A673 (cell line): ENCODE results near the gene PARP12. TPM values are rescaled to one million over a fixed set of nuclear protein-coding genes. Genes with fewer than 3 reads are reported as not detected.

Experiments
- BruUV-seq: library from RNA; stranded (reverse); fragments of 400-500 nt; replicated peaks from 2 replicates; lab custom pipeline; 2021; lab: Mats Ljungman, UMichigan
- CTCF ChIA-PET: fragments of 300-600 bp; sonication (Branson Sonifier 250); formaldehyde crosslinking; loops from one replicate; lab custom pipeline; 2022; ENCODE audit warnings: antibody characterized with exemption; lab: Charles Lee
- POLR2A ChIA-PET: fragments of 300-600 bp; sonication (Branson Sonifier 250); formaldehyde crosslinking; loops from one replicate; lab custom pipeline; 2022; ENCODE audit warnings: antibody characterized with exemption; ENCODE audit not compliant: low non-redundant PET; lab: Charles Lee
- DNase-seq: peaks from one replicate; pipeline ENCODE4 v3.0.0-alpha.2; 2015; ENCODE audit warnings: low spot score
- H3K27ac ChIP-seq: fragments of 200-600 bp; sonication (generic); 2 replicates; pipeline ENCODE4 v1.5.1; 2016; ENCODE audit warnings: mixed run types, low read depth, mild to moderate bottlenecking, mixed read lengths, antibody characterized with exemption, low read length; ENCODE audit not compliant: poor library complexity, severe bottlenecking
- H3K27me3 ChIP-seq: fragments of 200-600 bp; sonication (generic); replicated peaks from 2 replicates; pipeline ENCODE4 v1.6.1; 2017; ENCODE audit warnings: mixed run types, low read depth, mild to moderate bottlenecking, mixed read lengths, antibody characterized with exemption, low read length; ENCODE audit not compliant: insufficient read depth, poor library complexity
- H3K36me3 ChIP-seq: fragments of 200-600 bp; sonication (generic); 2 replicates; pipeline ENCODE4 v1.6.1; 2016; ENCODE audit warnings: mixed run types, mild to moderate bottlenecking, mixed read lengths, antibody characterized with exemption, low read length; ENCODE audit not compliant: insufficient read depth, poor library complexity, severe bottlenecking
- H3K4me1 ChIP-seq: fragments of 200-600 bp; sonication (generic); 2 replicates; pipeline ENCODE4 v1.6.1; 2017; ENCODE audit warnings: mixed run types, mild to moderate bottlenecking, mixed read lengths, antibody characterized with exemption, low read length; ENCODE audit not compliant: insufficient read depth, poor library complexity, severe bottlenecking
- H3K4me3 ChIP-seq: fragments of 200-600 bp; sonication (generic); 2 replicates; pipeline ENCODE4 v1.5.1; 2016; ENCODE audit warnings: low read depth, mixed run types, mild to moderate bottlenecking, mixed read lengths, low read length; ENCODE audit not compliant: poor library complexity, severe bottlenecking
- H3K9me3 ChIP-seq: fragments of 200-600 bp; sonication (generic); 2 replicates; pipeline ENCODE4 v1.6.1; 2016; ENCODE audit warnings: mixed run types, low read depth, mild to moderate bottlenecking, mixed read lengths, antibody characterized with exemption, low read length; ENCODE audit not compliant: poor library complexity, severe bottlenecking
- EZH2 ChIP-seq: fragments of 200-600 bp; sonication (generic); IDR thresholded peaks from 2 replicates; pipeline ENCODE4 v1.6.1; 2017; ENCODE audit warnings: borderline replicate concordance, low read depth, mild to moderate bottlenecking, mixed read lengths, antibody characterized with exemption, low read length; ENCODE audit not compliant: poor library complexity, severe bottlenecking
- intact Hi-C: fragments of 100-400 bp; cut with micrococcal nuclease; formaldehyde crosslinking; loops from one replicate; pipeline ENCODE4 v1.10.0; 2022; ENCODE audit not compliant: unreplicated experiment
- total RNA-seq: library from RNA; stranded (reverse); gene quantifications from 2 replicates; pipeline ENCODE4 v1.2.3, GENCODE V29; 2021
- TF ChIP-seq, protein P1 (sequence below): fragments of 300-800, 200-600 bp; sonication (generic); conservative IDR thresholded peaks from 2 replicates; pipeline ENCODE4 v1.5.1; 2017; ENCODE audit warnings: low read depth, mild to moderate bottlenecking, antibody characterized with exemption, low read length, moderate library complexity, mixed read lengths

Gene PARP12
- total RNA-seq, 1 experiment from 2014 or later: 17.8 TPM

DNA sequence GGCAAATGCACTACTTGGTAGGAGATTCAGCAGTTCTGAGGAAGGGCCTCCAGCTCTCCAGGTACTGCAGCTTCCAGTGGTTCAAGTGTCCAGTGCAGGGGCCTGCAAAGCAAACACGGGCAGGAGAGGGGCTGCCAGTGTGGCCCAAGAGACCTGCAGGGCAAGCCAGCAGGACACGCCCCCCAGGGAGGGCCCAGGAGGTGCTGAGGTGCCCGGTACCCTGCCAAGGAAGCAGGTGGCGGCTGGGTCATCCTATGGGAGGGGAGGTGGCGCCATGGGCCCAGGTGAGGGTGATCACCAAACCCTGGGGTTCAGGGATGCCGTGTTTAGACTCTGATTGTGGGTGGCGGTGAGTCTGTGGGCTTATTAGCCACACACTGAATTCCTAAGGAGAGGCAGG is 45.7 kb downstream of the PARP12 start:
- H3K27ac ChIP-seq: no peak overlapping the region
- H3K4me1 ChIP-seq: no peaks in the 10 kb centered on the region
- no peaks in the 10 kb centered on the region for H3K36me3 ChIP-seq
- ChIA-PET CTCF (no interaction called here), POLR2A (no interaction called here)
- H3K4me3 ChIP-seq: no peak overlapping the region
- intact Hi-C loops: no loop called here
- no TSS peak for BruUV-seq
- TF ChIP-seq, protein P1, sequence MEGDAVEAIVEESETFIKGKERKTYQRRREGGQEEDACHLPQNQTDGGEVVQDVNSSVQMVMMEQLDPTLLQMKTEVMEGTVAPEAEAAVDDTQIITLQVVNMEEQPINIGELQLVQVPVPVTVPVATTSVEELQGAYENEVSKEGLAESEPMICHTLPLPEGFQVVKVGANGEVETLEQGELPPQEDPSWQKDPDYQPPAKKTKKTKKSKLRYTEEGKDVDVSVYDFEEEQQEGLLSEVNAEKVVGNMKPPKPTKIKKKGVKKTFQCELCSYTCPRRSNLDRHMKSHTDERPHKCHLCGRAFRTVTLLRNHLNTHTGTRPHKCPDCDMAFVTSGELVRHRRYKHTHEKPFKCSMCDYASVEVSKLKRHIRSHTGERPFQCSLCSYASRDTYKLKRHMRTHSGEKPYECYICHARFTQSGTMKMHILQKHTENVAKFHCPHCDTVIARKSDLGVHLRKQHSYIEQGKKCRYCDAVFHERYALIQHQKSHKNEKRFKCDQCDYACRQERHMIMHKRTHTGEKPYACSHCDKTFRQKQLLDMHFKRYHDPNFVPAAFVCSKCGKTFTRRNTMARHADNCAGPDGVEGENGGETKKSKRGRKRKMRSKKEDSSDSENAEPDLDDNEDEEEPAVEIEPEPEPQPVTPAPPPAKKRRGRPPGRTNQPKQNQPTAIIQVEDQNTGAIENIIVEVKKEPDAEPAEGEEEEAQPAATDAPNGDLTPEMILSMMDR: no peak
- no peak for TF ChIP-seq EZH2
- H3K9me3 ChIP-seq: no peaks in the 10 kb centered on the region
- DNase-seq: no peak
- no peaks in the 10 kb centered on the region for H3K27me3 ChIP-seq

GRCh38 chr7:140016540-140016939 is 46.2 kb downstream of the PARP12 start:
- Histone ChIP-seq H3K9me3 (no peaks in the 10 kb centered on the region), H3K27me3 (no peaks in the 10 kb centered on the region)

DNA sequence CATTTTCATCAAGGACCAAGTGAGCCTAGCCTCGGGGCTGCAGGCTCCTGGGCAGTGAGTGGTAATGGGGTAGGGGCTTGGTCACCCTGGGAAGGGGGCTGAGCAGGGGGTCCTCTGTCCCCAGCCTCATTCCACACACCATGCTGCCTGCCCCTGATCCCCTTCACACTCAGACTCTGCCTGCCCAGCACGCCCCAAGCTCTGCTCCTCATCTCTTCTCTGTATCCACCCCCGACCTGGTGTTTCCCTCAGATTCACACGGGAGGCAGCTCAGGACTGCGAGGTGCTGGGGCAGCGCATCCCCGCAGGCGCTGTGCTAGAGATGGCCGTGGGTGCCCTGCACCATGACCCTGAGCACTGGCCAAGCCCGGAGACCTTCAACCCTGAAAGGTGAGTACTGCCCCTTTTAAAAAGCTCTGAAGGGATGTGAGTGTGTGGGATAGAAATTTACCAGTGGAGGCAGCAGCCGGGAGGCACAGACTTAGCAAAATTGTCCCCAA is 47.2 kb downstream of the PARP12 start:
- intact Hi-C loops: no loop called here
- POLR2A ChIA-PET: no interaction called here
- H3K27me3 ChIP-seq: no peaks in the 10 kb centered on the region
- peaks cover 1% of the 10 kb centered on the region for H3K4me1 ChIP-seq
- no peaks in the 10 kb centered on the region for H3K9me3 ChIP-seq
- no peak overlapping the region for H3K4me3 ChIP-seq
- no peak overlapping the region for H3K27ac ChIP-seq
- H3K36me3 ChIP-seq: no peaks in the 10 kb centered on the region
- BruUV-seq: no TSS peak
- CTCF ChIA-PET: no interaction called here
- no peak for TF ChIP-seq EZH2
- TF ChIP-seq, protein P1: no peak
- DNase-seq: no peak

More at GRCh38 chr7:140016540-140016939, 46.2 kb downstream of the PARP12 start:
- Histone ChIP-seq H3K4me3 (no peak overlapping the region), H3K27ac (no peak overlapping the region), H3K36me3 (no peaks in the 10 kb centered on the region), H3K4me1 (no peaks in the 10 kb centered on the region)
- CTCF ChIA-PET: no interaction called here
- no peak for DNase-seq
- TF ChIP-seq EZH2: no peak
- TF ChIP-seq, protein P1: no peak
- intact Hi-C loops: no loop called here
- BruUV-seq: no TSS peak
- POLR2A ChIA-PET: no interaction called here
